NB4 (cell line): ENCODE measurements around the gene IP6K2.

Experiments used
- DNase-seq: peaks from one replicate; pipeline ENCODE4 v3.0.0; 2010; ENCODE audit warnings: low read depth
- H3K4me3 ChIP-seq: one replicate; pipeline ENCODE4 v1.5.1; 2011; ENCODE audit warnings: mild to moderate bottlenecking, low read depth, low read length, moderate library complexity
- CTCF ChIP-seq: IDR thresholded peaks from one replicate; pipeline ENCODE4 v1.5.1; 2012; ENCODE audit warnings: low read depth, low read length
- MYC ChIP-seq: IDR thresholded peaks from 2 replicates; pipeline ENCODE4 v1.6.1; 2011; ENCODE audit warnings: low read depth, low read length
- POLR2A ChIP-seq: IDR thresholded peaks from 2 replicates; pipeline ENCODE4 v1.6.1; 2011; ENCODE audit warnings: mild to moderate bottlenecking; ENCODE audit not compliant: insufficient read length; ENCODE audit errors: extremely low read depth
- TF ChIP-seq, protein P1 (sequence below): IDR thresholded peaks from 2 replicates; pipeline ENCODE4 v1.6.1; 2011; ENCODE audit warnings: low read depth, low read length

The IP6K2 gene

GRCh38 chr3:48709051-48709461 is 8.0 kb downstream of the IP6K2 start:
- no peak overlapping the region for H3K4me3 ChIP-seq
- TF ChIP-seq MYC (no peak), CTCF (no peak), POLR2A (no peak)
- TF ChIP-seq, protein P1, sequence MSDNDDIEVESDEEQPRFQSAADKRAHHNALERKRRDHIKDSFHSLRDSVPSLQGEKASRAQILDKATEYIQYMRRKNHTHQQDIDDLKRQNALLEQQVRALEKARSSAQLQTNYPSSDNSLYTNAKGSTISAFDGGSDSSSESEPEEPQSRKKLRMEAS, result no peak
- no peak for DNase-seq

DNA sequence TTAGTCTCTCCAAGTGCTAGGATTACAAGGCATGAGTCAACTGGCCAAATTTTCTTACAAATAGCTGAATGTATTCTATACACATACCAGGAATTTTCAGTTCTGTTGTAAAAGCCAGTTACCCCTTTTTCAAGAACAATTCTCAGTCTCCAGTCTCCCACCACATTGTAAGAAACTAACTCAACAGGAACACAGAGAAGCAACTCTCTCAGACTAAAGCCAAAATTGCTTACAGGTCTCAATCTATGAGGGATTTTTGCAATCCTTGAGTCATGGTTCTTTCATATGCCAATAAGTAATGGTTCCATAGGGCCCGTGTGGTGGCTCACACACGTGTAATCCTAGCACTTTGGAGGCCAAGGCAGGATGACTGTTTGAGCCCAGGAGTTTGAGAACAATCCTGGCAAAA is 8.5 kb downstream of the IP6K2 start:
- TF ChIP-seq MYC, result no peak
- TF ChIP-seq CTCF, result no peak
- TF ChIP-seq, protein P1, result no peak
- TF ChIP-seq POLR2A, result no peak
- no peak overlapping the region for H3K4me3 ChIP-seq
- no peak for DNase-seq

GRCh38 chr3:48707157-48707556 is 9.9 kb downstream of the IP6K2 start:
- DNase-seq, result no peak
- TF ChIP-seq, protein P1, result no peak
- no peak overlapping the region for H3K4me3 ChIP-seq

- no peak for DNase-seq
- H3K4me3 ChIP-seq, result no peak overlapping the region
- TF ChIP-seq CTCF (no peak), MYC (no peak), POLR2A (no peak)
- TF ChIP-seq, protein P1, result no peak
Measured at GRCh38 chr3:48702320-48702920, 14.6 kb downstream of the IP6K2 start.

DNA sequence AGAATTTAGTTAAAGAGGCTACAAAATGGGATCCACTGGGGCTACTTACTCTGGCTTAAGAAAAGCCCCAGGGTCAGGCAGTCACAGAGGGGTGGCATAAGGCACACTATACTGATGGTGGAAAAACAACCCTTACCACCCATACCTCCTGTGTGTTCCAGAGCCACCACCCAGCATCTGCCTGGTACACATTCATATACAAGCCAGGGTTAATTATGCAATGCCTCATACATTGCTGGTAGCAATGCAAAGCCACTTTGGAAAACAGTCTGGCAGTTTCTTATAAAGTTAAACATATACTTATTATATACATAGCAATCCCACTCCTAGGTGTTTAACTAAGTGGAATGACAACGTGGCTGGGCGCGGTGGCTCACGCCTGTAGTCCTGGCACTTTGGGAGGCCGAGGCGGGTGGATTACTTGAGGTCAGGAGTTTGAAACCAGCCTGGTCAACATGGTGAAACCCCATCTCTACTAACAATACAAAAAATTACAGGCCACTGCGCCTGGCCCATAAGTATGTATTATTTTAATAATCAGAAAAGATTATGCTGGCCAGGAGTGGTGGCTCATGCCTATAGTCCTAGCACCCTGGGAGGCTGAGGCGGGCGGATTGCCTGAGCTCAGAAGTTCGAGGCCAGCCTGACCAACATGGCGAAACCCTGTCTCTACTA is 16.2 kb downstream of the IP6K2 start:
- no peak for DNase-seq
- H3K4me3 ChIP-seq, result no peak overlapping the region
- TF ChIP-seq MYC, result no peak
- TF ChIP-seq CTCF, result no peak
- no peak for TF ChIP-seq POLR2A
- TF ChIP-seq, protein P1, result no peak

DNA sequence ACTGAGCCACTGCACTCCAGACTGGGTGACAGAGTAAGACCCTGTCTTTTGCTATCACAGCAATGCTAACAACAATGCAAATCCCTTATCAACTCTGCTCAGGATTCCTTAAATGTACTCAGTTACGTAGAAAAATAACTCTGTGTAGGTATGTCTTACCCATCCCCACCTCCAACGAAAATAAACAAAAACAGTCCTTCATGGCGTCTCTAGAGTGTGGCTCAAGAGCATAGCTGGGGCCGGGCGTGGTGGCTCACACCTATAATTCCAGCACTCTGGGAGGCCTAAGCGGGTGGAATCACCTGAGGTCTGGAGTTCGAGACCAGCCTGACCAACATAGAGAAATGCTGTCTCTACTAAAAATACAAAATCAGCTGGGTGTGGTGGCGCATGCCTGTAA is 18.1 kb downstream of the IP6K2 start:
- DNase-seq, result no peak
- TF ChIP-seq POLR2A (no peak), MYC (no peak)

More for the DNA sequence above, 18.1 kb downstream of the IP6K2 start:
- no peak overlapping the region for H3K4me3 ChIP-seq
